Activated naive CD8-positive, alpha-beta T cell treated with anti-CD3 and anti-CD28 coated beads, Interleukin-2, amount 50 U/mL, for 24 hours (primary cell): ENCODE data around the gene MGAT4C.

Experiments used
- ATAC-seq: fragments of 150-1000 bp; cut with Tn5 transposase; one replicate; pipeline ENCODE4 v1.10.0; 2021
- DNase-seq: peaks from one replicate; pipeline ENCODE4 v3.0.0; 2021
- H3K27ac Mint-ChIP-seq: one replicate; pipeline ENCODE4 v1.8.0; 2021; ENCODE audit warnings: mild to moderate bottlenecking, mixed read lengths
- H3K27me3 Mint-ChIP-seq: one replicate; pipeline ENCODE4 v1.8.0; 2021; ENCODE audit warnings: mixed read lengths
- H3K36me3 Mint-ChIP-seq: one replicate; pipeline ENCODE4 v1.8.0; 2021; ENCODE audit warnings: low read depth, mixed read lengths
- H3K4me1 Mint-ChIP-seq: one replicate; pipeline ENCODE4 v1.8.0; 2021; ENCODE audit warnings: mixed read lengths
- H3K4me3 Mint-ChIP-seq: one replicate; pipeline ENCODE4 v1.8.0; 2021; ENCODE audit warnings: mild to moderate bottlenecking, moderate library complexity, mixed read lengths
- H3K9me3 Mint-ChIP-seq: one replicate; pipeline ENCODE4 v1.8.0; 2021; ENCODE audit warnings: mixed read lengths

Gene MGAT4C

DNA sequence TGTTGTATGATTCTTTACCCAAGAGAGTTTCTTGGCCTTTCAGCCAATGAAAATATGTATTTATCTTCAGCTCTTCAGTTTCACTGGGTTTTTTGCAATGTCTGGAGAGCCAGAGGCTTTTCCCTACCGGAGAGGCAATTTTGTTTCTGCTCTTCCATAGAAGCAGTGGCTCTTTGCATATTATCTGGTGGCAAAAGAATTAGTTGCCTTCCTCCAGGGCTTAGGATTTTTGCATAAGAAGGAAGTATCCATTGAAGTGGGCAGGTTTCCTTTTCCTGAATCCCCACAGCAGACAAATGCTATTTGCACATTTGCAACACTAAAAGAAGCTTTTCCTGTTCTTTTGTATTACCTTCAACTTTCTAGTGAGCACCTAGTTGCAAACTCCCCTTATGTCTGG lies 306.9 kb downstream of the MGAT4C start:
- ATAC-seq (no peak), DNase-seq (no peak)
- H3K36me3 Mint-ChIP-seq = no peaks in the 10 kb centered on the region
- no peaks in the 10 kb centered on the region for H3K4me1 Mint-ChIP-seq
- H3K9me3 Mint-ChIP-seq = peaks cover 5% of the 10 kb centered on the region
- H3K27me3 Mint-ChIP-seq = no peaks in the 10 kb centered on the region
- H3K4me3 Mint-ChIP-seq = no peak overlapping the region
- no peak overlapping the region for H3K27ac Mint-ChIP-seq

DNA sequence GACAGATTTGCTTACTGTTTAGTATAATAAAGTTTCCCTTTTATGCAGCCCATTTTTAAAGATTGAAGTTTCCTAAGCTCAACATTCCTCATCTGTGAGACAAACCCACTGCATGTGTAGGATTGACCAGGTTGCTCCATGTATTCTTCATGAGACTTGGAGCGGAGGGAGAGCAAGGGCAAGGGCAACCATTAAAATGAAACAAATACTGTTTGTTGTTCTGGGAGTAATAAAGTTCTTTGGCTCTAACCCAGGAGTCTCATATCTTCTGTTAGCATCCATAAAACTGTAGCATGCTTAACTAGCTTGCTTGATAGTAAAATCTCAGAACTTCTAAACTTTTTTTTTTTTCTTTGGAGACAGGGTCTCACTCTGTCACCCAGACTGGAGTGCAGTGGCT lies 307.9 kb downstream of the MGAT4C start:
- Mint-ChIP-seq H3K36me3 (no peaks in the 10 kb centered on the region), H3K27me3 (no peaks in the 10 kb centered on the region), H3K4me3 (no peak overlapping the region), H3K4me1 (no peaks in the 10 kb centered on the region), H3K9me3 (peaks cover 5% of the 10 kb centered on the region), H3K27ac (no peak overlapping the region)
- no peak for ATAC-seq
- no peak for DNase-seq

DNA sequence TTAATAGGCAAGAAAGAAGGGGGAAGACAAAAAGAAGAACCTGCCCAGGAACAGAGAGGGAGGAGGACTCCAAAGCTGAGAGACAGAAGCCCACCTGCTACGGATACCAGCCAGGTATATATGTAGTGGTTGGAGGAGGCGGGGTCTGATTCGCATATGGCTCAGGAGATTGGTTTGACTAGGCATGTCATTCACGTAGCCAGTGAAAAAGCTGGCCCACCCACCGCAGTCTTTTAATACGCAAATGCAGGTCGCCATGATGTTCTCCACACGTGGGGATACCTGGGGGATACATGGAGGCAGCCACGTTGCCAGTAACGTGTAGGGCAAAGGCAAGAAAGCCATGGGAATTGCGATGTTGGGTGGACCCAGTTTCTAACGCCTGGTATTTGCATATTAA lies 308.9 kb downstream of the MGAT4C start:
- DNase-seq (no peak), ATAC-seq (no peak)
- no peaks in the 10 kb centered on the region for H3K36me3 Mint-ChIP-seq
- no peak overlapping the region for H3K4me3 Mint-ChIP-seq
- H3K27me3 Mint-ChIP-seq = no peaks in the 10 kb centered on the region
- H3K27ac Mint-ChIP-seq = no peak overlapping the region
- H3K4me1 Mint-ChIP-seq = no peaks in the 10 kb centered on the region
- peaks cover 5% of the 10 kb centered on the region for H3K9me3 Mint-ChIP-seq

DNA sequence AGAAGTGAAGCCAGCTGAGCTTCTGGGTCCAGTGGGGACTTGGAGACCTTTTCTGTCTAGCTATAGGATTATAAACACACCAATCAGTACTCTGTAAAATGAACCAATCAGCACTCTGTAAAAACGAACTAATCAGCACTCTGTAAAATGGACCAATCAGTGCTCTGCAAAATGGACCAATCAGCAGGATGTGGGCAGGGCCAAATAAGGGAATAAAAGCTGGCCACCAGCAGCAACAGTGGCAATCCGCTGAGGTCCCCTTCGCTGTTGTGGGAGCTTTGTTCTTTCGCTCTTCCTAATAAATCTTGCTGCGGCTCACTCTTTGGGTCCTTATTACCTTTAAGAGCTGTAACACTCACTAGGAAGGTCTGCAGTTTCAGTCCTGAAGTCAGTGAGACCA lies 309.8 kb downstream of the MGAT4C start:
- DNase-seq = no peak
- Mint-ChIP-seq H3K4me3 (no peak overlapping the region), H3K27me3 (no peaks in the 10 kb centered on the region), H3K4me1 (no peaks in the 10 kb centered on the region), H3K27ac (no peak overlapping the region), H3K36me3 (no peaks in the 10 kb centered on the region), H3K9me3 (peaks cover 5% of the 10 kb centered on the region)
- ATAC-seq = no peak

DNA sequence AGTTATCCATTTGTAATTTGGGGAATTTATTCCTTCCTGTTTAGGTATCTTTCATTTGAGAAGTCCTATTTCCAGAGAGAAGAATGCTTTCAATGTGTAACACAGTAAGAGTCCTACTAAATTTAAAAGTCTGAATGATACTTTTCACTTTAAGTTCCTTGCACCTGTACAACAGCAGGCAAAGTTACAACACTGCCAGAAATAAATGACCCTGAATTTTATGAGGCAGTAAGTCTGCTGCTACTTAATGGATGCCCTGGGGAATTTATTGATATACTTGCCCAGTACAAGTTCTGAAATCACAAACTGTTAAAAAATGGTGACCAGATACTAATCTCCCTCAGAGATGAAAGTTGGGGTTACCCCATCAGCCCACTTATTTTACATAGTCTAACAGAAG lies 329.0 kb downstream of the MGAT4C start:
- H3K36me3 Mint-ChIP-seq = no peaks in the 10 kb centered on the region
- no peak overlapping the region for H3K4me3 Mint-ChIP-seq
- no peak for DNase-seq
- H3K9me3 Mint-ChIP-seq = no peaks in the 10 kb centered on the region
- no peak for ATAC-seq
- H3K27me3 Mint-ChIP-seq = no peaks in the 10 kb centered on the region
- H3K27ac Mint-ChIP-seq = no peak overlapping the region
- H3K4me1 Mint-ChIP-seq = no peaks in the 10 kb centered on the region

DNA sequence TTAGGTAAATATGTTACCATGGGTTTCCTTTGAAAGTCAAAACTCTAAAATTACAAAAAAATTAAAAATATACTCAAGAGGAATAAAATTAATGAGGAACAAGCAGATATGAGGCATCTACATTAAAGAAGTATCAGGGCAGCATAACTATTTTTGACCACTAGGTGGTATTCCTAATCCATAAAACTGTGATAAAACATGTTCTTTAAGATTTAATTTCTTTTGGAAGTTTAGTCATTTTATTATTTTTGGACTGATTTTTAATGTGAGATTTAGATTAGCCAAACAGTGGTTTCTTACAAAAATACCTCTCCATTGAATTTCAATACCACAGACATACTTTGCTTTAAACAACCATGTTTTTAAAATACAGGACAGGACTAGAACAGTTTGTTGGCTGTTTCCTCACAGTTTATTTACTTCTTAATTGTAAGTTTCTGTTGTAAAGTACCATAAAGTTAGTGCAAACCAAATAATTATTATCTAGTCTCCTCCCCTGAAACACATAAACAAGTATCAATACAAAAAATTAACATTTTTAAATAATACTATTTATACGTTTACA lies 332.3 kb downstream of the MGAT4C start:
- H3K27ac Mint-ChIP-seq = no peak overlapping the region
- no peak for DNase-seq
- no peaks in the 10 kb centered on the region for H3K36me3 Mint-ChIP-seq
- H3K4me1 Mint-ChIP-seq = no peaks in the 10 kb centered on the region
- no peak for ATAC-seq
- no peaks in the 10 kb centered on the region for H3K27me3 Mint-ChIP-seq
- no peaks in the 10 kb centered on the region for H3K9me3 Mint-ChIP-seq
- H3K4me3 Mint-ChIP-seq = no peak overlapping the region

DNA sequence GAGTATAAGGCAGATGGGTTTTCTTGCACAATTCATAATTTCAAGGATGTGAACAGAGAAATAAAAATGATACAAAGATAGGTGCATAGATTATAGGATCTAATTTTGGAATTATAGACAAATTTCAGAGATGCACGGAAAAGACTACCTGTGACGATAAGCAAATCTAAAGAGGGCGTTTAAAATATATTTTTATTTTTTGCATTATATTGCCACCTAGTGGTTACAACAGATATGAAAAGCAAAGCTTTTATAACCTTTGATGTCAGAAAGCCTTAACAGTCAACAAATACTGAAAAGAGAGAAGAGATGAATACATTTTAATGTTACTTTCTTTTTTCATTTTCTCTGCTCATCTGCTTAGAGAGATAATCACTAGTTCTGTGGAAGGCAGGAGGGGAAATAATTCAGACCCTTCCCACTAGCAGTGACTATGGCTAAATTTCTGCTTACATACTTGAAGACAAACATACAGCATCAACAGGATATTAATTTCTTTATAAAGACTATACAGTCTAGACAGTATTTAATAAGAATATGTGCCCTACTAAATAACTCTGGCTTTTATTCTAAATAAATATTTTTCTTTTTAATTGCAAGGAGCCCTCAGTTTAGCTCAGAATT lies 335.8 kb downstream of the MGAT4C start:
- no peaks in the 10 kb centered on the region for H3K36me3 Mint-ChIP-seq
- H3K4me1 Mint-ChIP-seq = no peaks in the 10 kb centered on the region
- no peaks in the 10 kb centered on the region for H3K27me3 Mint-ChIP-seq
- H3K9me3 Mint-ChIP-seq = no peaks in the 10 kb centered on the region
- no peak for DNase-seq
- no peak overlapping the region for H3K4me3 Mint-ChIP-seq
- ATAC-seq = no peak
- no peak overlapping the region for H3K27ac Mint-ChIP-seq
